ENCODE measurements around the gene SPON1.
A peak's percentile ranks its signal among the peaks of the same experiment; 100 is the strongest.
"Not testable (repeated sequence)": the region's sequence is repeated elsewhere in the genome, so short reads cannot be mapped to it uniquely, and the experiment has no call there.

Gene SPON1

GRCh38 chr11:13962562-13963168 lies at the start of gene SPON1:
SPON1 (plus strand) TSS chr11:13962723; CDS start chr11:13962905, 182 bp downstream.
- DNase-seq = peak; percentile 53
- Mint-ChIP-seq H3K4me1 (peaks cover 15% of the 10 kb centered on the region), H3K36me3 (ENCODE audit: low read depth) (no peaks in the 10 kb centered on the region), H3K4me3 (peak within 1 kb of the TSS; percentile 69), H3K27ac (no peak within 1 kb of the TSS), H3K9me3 (no peaks in the 10 kb centered on the region), H3K27me3 (peaks cover 55% of the 10 kb centered on the region)
- peak; percentile 58 for ATAC-seq

- ATAC-seq = no peak
- H3K4me3 Mint-ChIP-seq = no peak overlapping the region
These were observed 45.3 kb upstream of the SPON1 start for GRCh38 chr11:13917264-13917663.

GRCh38 chr11:13917904-13918303 lies 44.6 kb upstream of the SPON1 start:
- Mint-ChIP-seq H3K36me3 (ENCODE audit: low read depth) (no peaks in the 10 kb centered on the region), H3K4me3 (no peak overlapping the region), H3K27me3 (no peaks in the 10 kb centered on the region), H3K4me1 (peaks cover 12% of the 10 kb centered on the region), H3K9me3 (no peaks in the 10 kb centered on the region), H3K27ac (no peak overlapping the region)
- ATAC-seq = no peak
- no peak for DNase-seq

More at GRCh38 chr11:13917264-13917663, 45.3 kb upstream of the SPON1 start:
- Mint-ChIP-seq H3K9me3 (no peaks in the 10 kb centered on the region), H3K36me3 (ENCODE audit: low read depth) (no peaks in the 10 kb centered on the region), H3K27me3 (no peaks in the 10 kb centered on the region), H3K4me1 (peaks cover 5% of the 10 kb centered on the region), H3K27ac (no peak overlapping the region)
- DNase-seq = no peak

GRCh38 chr11:13920756-13921155 lies 41.8 kb upstream of the SPON1 start:
- Mint-ChIP-seq H3K27me3 (no peaks in the 10 kb centered on the region), H3K4me1 (peaks cover 39% of the 10 kb centered on the region)

GRCh38 chr11:13921545-13921944 lies 41.0 kb upstream of the SPON1 start:
- Mint-ChIP-seq H3K4me1 (peaks cover 40% of the 10 kb centered on the region), H3K36me3 (ENCODE audit: low read depth) (no peaks in the 10 kb centered on the region), H3K27ac (no peak overlapping the region), H3K27me3 (no peaks in the 10 kb centered on the region), H3K9me3 (no peaks in the 10 kb centered on the region), H3K4me3 (no peak overlapping the region)
- ATAC-seq (no peak), DNase-seq (no peak)

More at GRCh38 chr11:13920756-13921155, 41.8 kb upstream of the SPON1 start:
- Mint-ChIP-seq H3K36me3 (ENCODE audit: low read depth) (no peaks in the 10 kb centered on the region), H3K27ac (no peak overlapping the region), H3K4me3 (no peak overlapping the region), H3K9me3 (no peaks in the 10 kb centered on the region)
- no peak for ATAC-seq
- DNase-seq = no peak

- peaks cover 40% of the 10 kb centered on the region for H3K4me1 Mint-ChIP-seq
- DNase-seq = no peak
- peak; percentile 15 for ATAC-seq
- H3K27ac Mint-ChIP-seq = no peak overlapping the region
- no peaks in the 10 kb centered on the region for H3K9me3 Mint-ChIP-seq
- no peaks in the 10 kb centered on the region for H3K27me3 Mint-ChIP-seq
- no peaks in the 10 kb centered on the region for H3K36me3 Mint-ChIP-seq (ENCODE audit: low read depth)
- H3K4me3 Mint-ChIP-seq = no peak overlapping the region
These were observed 39.3 kb upstream of the SPON1 start for GRCh38 chr11:13923182-13923581.

GRCh38 chr11:13923716-13924650 lies 38.5 kb upstream of the SPON1 start:
- Mint-ChIP-seq H3K4me3 (peak overlapping the region; percentile 27), H3K27ac (peak overlapping the region; percentile 78), H3K4me1 (peaks cover 44% of the 10 kb centered on the region), H3K27me3 (no peaks in the 10 kb centered on the region), H3K36me3 (ENCODE audit: low read depth) (no peaks in the 10 kb centered on the region), H3K9me3 (no peaks in the 10 kb centered on the region)
- ATAC-seq (no peak), DNase-seq (no peak)

GRCh38 chr11:13924801-13925327 lies 37.7 kb upstream of the SPON1 start:
- Mint-ChIP-seq H3K27ac (no peak overlapping the region), H3K4me3 (no peak overlapping the region), H3K9me3 (no peaks in the 10 kb centered on the region), H3K36me3 (ENCODE audit: low read depth) (no peaks in the 10 kb centered on the region), H3K27me3 (no peaks in the 10 kb centered on the region), H3K4me1 (peaks cover 48% of the 10 kb centered on the region)
- ATAC-seq = no peak
- no peak for DNase-seq

GRCh38 chr11:13926366-13926765 lies 36.2 kb upstream of the SPON1 start:
- not testable (repeated sequence) for H3K4me3 Mint-ChIP-seq; H3K9me3 Mint-ChIP-seq; ATAC-seq; H3K27ac Mint-ChIP-seq; H3K27me3 Mint-ChIP-seq; DNase-seq; H3K36me3 Mint-ChIP-seq (ENCODE audit: low read depth)
- H3K4me1 Mint-ChIP-seq = peaks cover 48% of the 10 kb centered on the region

GRCh38 chr11:13926981-13927380 lies 35.5 kb upstream of the SPON1 start:
- Mint-ChIP-seq H3K36me3 (ENCODE audit: low read depth) (no peaks in the 10 kb centered on the region), H3K9me3 (no peaks in the 10 kb centered on the region), H3K4me3 (no peak overlapping the region), H3K4me1 (peaks cover 44% of the 10 kb centered on the region), H3K27ac (no peak overlapping the region), H3K27me3 (no peaks in the 10 kb centered on the region)
- DNase-seq (no peak), ATAC-seq (no peak)

GRCh38 chr11:13927481-13927880 lies 35.0 kb upstream of the SPON1 start:
- Mint-ChIP-seq H3K27me3 (no peaks in the 10 kb centered on the region), H3K4me1 (peaks cover 41% of the 10 kb centered on the region)

GRCh38 chr11:13928566-13929251 lies 33.8 kb upstream of the SPON1 start:
- Mint-ChIP-seq H3K4me1 (peaks cover 28% of the 10 kb centered on the region), H3K4me3 (no peak overlapping the region), H3K27ac (no peak overlapping the region), H3K36me3 (ENCODE audit: low read depth) (no peaks in the 10 kb centered on the region), H3K27me3 (no peaks in the 10 kb centered on the region), H3K9me3 (no peaks in the 10 kb centered on the region)
- peak; percentile 52 for ATAC-seq
- no peak for DNase-seq

More at GRCh38 chr11:13927481-13927880, 35.0 kb upstream of the SPON1 start:
- no peaks in the 10 kb centered on the region for H3K9me3 Mint-ChIP-seq
- no peak overlapping the region for H3K4me3 Mint-ChIP-seq
- DNase-seq (no peak), ATAC-seq (no peak)
- H3K27ac Mint-ChIP-seq = no peak overlapping the region
- H3K36me3 Mint-ChIP-seq (ENCODE audit: low read depth) = no peaks in the 10 kb centered on the region

GRCh38 chr11:13929395-13929891 lies 33.1 kb upstream of the SPON1 start:
- no peak overlapping the region for H3K27ac Mint-ChIP-seq
- H3K36me3 Mint-ChIP-seq (ENCODE audit: low read depth) = no peaks in the 10 kb centered on the region
- H3K4me1 Mint-ChIP-seq = peaks cover 21% of the 10 kb centered on the region
- ATAC-seq = no peak
- no peak for DNase-seq
- no peaks in the 10 kb centered on the region for H3K27me3 Mint-ChIP-seq
- no peaks in the 10 kb centered on the region for H3K9me3 Mint-ChIP-seq
- no peak overlapping the region for H3K4me3 Mint-ChIP-seq

- ATAC-seq (no peak), DNase-seq (no peak)
- H3K4me3 Mint-ChIP-seq = no peak overlapping the region
- H3K27ac Mint-ChIP-seq = no peak overlapping the region
- H3K27me3 Mint-ChIP-seq = no peaks in the 10 kb centered on the region
- H3K36me3 Mint-ChIP-seq (ENCODE audit: low read depth) = peaks cover 1% of the 10 kb centered on the region
- H3K4me1 Mint-ChIP-seq = peaks cover 10% of the 10 kb centered on the region
- no peaks in the 10 kb centered on the region for H3K9me3 Mint-ChIP-seq
These were observed 31.2 kb upstream of the SPON1 start for GRCh38 chr11:13931356-13931755.

Data from activated naive CD8-positive, alpha-beta T cell treated with anti-CD3 and anti-CD28 coated beads, Interleukin-2, amount 50 U/mL, for 24 hours (primary cell).